Lower leg skin (tissue), 3 donors: ENCODE results near the gene PDE6A.

Source experiments
- CTCF ChIP-seq, 3 donors: fragments of 450-650 bp; IDR thresholded peaks; one replicate each; pipeline ENCODE4 v1.5.1; 2016; ENCODE audit warnings: antibody characterized with exemption in 3 of 3, mild to moderate bottlenecking in 3 of 3, moderate library complexity in 2 of 3
- POLR2A ChIP-seq, 2 donors: fragments of 450-650 bp; IDR thresholded peaks; one replicate each; pipeline ENCODE4 v1.6.1; 2016 to 2017; ENCODE audit warnings: antibody characterized with exemption in 2 of 2, mild to moderate bottlenecking in 1 of 2, moderate library complexity in 1 of 2

GRCh38 chr5:149981206-149981605, 36.6 kb upstream of the PDE6A start:
- TF ChIP-seq CTCF (IDR thresholded peaks at IDR 0.05) (no peak), POLR2A (IDR thresholded peaks at IDR 0.05) (no peak)
